IPS-18a (cell line): ENCODE data around the gene DNAAF1.

Experiments used
- H3K27ac ChIP-seq: one replicate; pipeline ENCODE4 v1.5.1; 2013; ENCODE audit warnings: low read length
- H3K27me3 ChIP-seq: one replicate; pipeline ENCODE4 v1.6.1; 2013; ENCODE audit warnings: mild to moderate bottlenecking, low read length; ENCODE audit not compliant: control insufficient read depth, insufficient read depth
- H3K36me3 ChIP-seq: one replicate; pipeline ENCODE4 v1.6.1; 2013; ENCODE audit warnings: low read depth, low read length; ENCODE audit not compliant: control insufficient read depth
- H3K4me1 ChIP-seq: one replicate; pipeline ENCODE4 v1.6.1; 2013; ENCODE audit warnings: low read depth, low read length; ENCODE audit not compliant: control insufficient read depth
- H3K4me3 ChIP-seq: one replicate; pipeline ENCODE4 v1.5.1; 2013; ENCODE audit warnings: low read length
- H3K9ac ChIP-seq: one replicate; pipeline ENCODE4 v1.6.1; 2013; ENCODE audit warnings: mild to moderate bottlenecking, low read length, moderate library complexity
- H3K9me3 ChIP-seq: one replicate; pipeline ENCODE4 v1.6.1; 2013; ENCODE audit warnings: low read depth, low read length; ENCODE audit not compliant: control insufficient read depth

DNAAF1 gene

DNA sequence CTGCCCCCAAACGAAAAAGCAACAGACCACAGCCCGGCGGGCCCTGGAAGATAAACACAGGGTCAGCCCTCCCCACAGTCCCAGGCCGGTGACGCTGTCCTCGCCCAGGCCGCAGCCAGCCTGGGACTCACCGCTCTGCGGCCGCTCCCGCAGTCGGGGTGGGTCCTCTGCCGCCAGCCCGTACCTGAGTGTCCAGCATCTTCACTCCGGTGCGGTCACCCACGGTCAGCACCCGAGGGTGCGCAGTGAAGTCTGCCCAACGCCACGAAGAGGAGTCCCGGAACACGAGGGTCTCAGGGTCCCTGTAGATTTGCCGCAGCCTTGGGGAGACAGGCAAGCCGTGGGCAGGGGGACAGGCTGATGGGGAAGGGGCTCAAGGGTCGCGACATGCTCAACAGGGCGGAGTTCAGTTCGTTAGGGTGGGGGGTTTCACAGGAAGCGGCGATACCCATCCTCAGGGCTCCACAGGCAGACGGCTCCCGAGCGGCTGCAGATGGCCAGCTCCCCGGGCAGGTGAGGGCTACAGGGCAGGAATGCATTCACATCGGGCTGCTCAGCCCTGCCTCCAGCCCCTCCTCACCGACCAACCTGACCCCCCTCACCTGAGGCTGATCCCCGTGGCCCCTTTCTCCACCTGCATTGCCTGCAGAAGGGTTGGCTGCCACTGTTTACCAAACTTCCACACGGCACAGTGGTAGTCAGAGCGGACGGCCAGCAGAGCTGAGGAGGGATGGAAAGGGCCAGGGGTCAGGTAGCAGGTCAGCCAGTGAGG lies 36.2 kb downstream of the DNAAF1 start:
- no peak overlapping the region for H3K27ac ChIP-seq
- H3K9ac ChIP-seq, result no peak overlapping the region
- H3K4me1 ChIP-seq, result no peaks in the 10 kb centered on the region
- H3K36me3 ChIP-seq, result peaks cover 51% of the 10 kb centered on the region
- H3K4me3 ChIP-seq, result no peak overlapping the region
- no peaks in the 10 kb centered on the region for H3K9me3 ChIP-seq
- no peaks in the 10 kb centered on the region for H3K27me3 ChIP-seq

- Histone ChIP-seq H3K27ac (no peak overlapping the region), H3K27me3 (no peaks in the 10 kb centered on the region), H3K36me3 (peaks cover 51% of the 10 kb centered on the region), H3K9me3 (no peaks in the 10 kb centered on the region), H3K4me3 (no peak overlapping the region), H3K4me1 (no peaks in the 10 kb centered on the region), H3K9ac (no peak overlapping the region)
Measured at GRCh38 chr16:84182104-84182503, 37.0 kb downstream of the DNAAF1 start.

- Histone ChIP-seq H3K27ac (no peak overlapping the region), H3K27me3 (no peaks in the 10 kb centered on the region), H3K9ac (no peak overlapping the region), H3K4me3 (no peak overlapping the region), H3K9me3 (no peaks in the 10 kb centered on the region), H3K4me1 (no peaks in the 10 kb centered on the region), H3K36me3 (peaks cover 48% of the 10 kb centered on the region)
Measured at GRCh38 chr16:84182680-84183571, 37.8 kb downstream of the DNAAF1 start.

DNA sequence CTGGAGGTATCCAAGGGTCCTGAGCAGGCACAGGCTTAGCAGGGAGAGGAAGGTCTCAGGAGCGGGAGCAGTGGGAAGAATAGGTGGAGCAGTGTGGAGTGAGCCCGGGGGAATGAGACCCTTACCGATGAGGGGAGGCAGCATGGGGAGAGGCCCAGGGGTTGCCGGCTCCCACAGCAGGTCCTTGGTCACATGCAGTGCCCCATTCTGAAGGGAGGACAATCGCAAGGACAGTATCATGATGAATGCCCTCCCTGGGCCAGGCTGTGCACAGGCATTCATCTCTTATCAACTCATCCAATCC lies 38.4 kb downstream of the DNAAF1 start:
- Histone ChIP-seq H3K27ac (no peak overlapping the region), H3K9ac (no peak overlapping the region), H3K27me3 (no peaks in the 10 kb centered on the region), H3K36me3 (peaks cover 42% of the 10 kb centered on the region), H3K4me1 (no peaks in the 10 kb centered on the region), H3K4me3 (no peak overlapping the region), H3K9me3 (no peaks in the 10 kb centered on the region)

DNA sequence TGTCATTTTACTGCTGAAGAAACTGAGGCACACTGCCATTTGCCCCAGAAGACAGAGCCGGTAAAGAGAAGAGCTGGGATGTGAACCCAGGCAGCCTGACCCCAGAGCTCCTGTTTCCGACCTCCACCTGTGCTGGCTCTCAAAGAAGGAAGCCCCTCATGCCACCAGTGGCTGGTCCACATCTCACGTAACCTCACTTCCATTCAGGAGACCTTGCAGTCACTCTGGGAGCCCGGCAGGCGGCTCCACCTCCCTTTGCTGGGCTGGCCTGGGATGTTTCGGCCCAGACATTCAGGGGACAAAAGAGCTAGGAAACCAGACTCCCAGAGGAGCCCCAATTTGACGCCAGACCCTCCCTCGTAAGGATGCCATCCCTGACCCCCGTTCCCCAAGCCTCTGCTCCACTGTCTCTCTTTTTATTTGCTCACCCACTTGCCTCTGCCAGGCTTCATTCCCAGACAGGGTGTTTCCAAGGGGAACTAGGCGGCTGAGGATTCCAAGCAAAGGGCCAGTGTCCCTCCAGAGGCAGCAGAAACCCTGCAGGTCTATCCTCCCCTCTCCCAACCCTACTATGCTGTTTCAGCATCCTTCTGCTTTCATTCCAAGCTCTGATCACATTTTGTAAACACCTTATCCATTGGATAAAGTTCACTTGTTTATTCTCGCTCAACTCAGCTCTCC lies 38.9 kb downstream of the DNAAF1 start:
- no peaks in the 10 kb centered on the region for H3K27me3 ChIP-seq
- H3K27ac ChIP-seq, result no peak overlapping the region
- no peaks in the 10 kb centered on the region for H3K9me3 ChIP-seq
- no peak overlapping the region for H3K4me3 ChIP-seq
- peaks cover 37% of the 10 kb centered on the region for H3K36me3 ChIP-seq
- H3K9ac ChIP-seq, result no peak overlapping the region
- H3K4me1 ChIP-seq, result no peaks in the 10 kb centered on the region

GRCh38 chr16:84184775-84185174 lies 39.7 kb downstream of the DNAAF1 start:
- Histone ChIP-seq H3K4me1 (no peaks in the 10 kb centered on the region), H3K27me3 (no peaks in the 10 kb centered on the region), H3K9me3 (no peaks in the 10 kb centered on the region), H3K9ac (no peak overlapping the region), H3K4me3 (no peak overlapping the region), H3K27ac (no peak overlapping the region), H3K36me3 (peaks cover 32% of the 10 kb centered on the region)

GRCh38 chr16:84186685-84187437 lies 41.8 kb downstream of the DNAAF1 start, which contains the start of gene TAF1C:
Gene TAF1C (minus strand): TSS chr16:84187057. CDS start chr16:84184988, 2,069 bp downstream.
- H3K36me3 ChIP-seq, result peaks cover 18% of the 10 kb centered on the region
- H3K4me3 ChIP-seq, result peak within 1 kb of the TSS; percentile 87
- H3K4me1 ChIP-seq, result no peaks in the 10 kb centered on the region
- H3K9me3 ChIP-seq, result no peaks in the 10 kb centered on the region
- H3K27ac ChIP-seq, result no peak within 1 kb of the TSS
- H3K27me3 ChIP-seq, result no peaks in the 10 kb centered on the region
- H3K9ac ChIP-seq, result peak within 1 kb of the TSS; percentile 81

DNA sequence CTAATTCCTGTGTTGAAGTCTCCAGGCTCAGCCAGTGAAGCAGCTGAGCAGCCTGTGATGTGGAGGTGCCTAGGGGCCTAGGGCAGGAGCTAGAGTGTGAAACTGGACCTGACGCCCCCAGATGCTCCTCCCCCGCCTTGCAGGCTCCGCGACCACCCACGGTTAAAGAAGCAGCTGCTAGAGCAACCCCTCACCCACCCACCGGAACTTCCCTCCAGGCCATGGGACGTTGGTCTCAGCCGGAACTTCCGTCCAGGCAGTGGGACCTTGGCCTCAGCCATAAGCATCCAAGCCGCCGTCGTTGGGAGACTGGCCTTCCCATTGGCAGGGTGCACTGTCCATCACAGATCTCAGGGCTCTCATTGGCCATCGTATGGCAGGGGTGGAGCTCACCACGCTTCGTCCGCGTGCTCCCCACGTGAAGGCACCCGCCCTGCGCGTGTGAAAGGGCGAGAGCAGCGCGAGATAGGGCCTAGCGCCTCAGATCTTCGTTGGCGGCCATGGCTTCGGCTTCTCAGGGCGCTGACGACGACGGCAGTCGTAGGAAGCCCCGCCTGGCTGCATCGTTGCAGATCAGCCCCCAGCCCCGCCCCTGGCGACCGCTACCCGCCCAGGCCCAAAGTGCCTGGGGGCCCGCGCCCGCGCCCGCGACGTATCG lies 45.8 kb downstream of the DNAAF1 start, which contains the start of gene ADAD2:
ADAD2 (plus strand) TSS at position 427 of the 658 bp plus-strand sequence; CDS start at position 501, 74 bp downstream.
- Histone ChIP-seq H3K9ac (no peak within 1 kb of the TSS), H3K4me1 (no peaks in the 10 kb centered on the region), H3K4me3 (no peak within 1 kb of the TSS), H3K27ac (no peak within 1 kb of the TSS), H3K27me3 (no peaks in the 10 kb centered on the region), H3K9me3 (no peaks in the 10 kb centered on the region), H3K36me3 (no peaks in the 10 kb centered on the region)

- H3K27ac ChIP-seq, result no peak overlapping the region
- no peaks in the 10 kb centered on the region for H3K36me3 ChIP-seq
- H3K4me1 ChIP-seq, result no peaks in the 10 kb centered on the region
- no peaks in the 10 kb centered on the region for H3K9me3 ChIP-seq
- H3K4me3 ChIP-seq, result no peak overlapping the region
- H3K9ac ChIP-seq, result no peak overlapping the region
- H3K27me3 ChIP-seq, result no peaks in the 10 kb centered on the region
Measured at GRCh38 chr16:84191466-84191865, 46.4 kb downstream of the DNAAF1 start.

- no peaks in the 10 kb centered on the region for H3K9me3 ChIP-seq
- no peaks in the 10 kb centered on the region for H3K27me3 ChIP-seq
- H3K4me3 ChIP-seq, result no peak overlapping the region
- no peak overlapping the region for H3K27ac ChIP-seq
- no peaks in the 10 kb centered on the region for H3K36me3 ChIP-seq
- H3K9ac ChIP-seq, result no peak overlapping the region
- H3K4me1 ChIP-seq, result no peaks in the 10 kb centered on the region
Measured at GRCh38 chr16:84193480-84193879, 48.4 kb downstream of the DNAAF1 start.
